Neural cell (in vitro differentiated cells): ENCODE results near the gene EMC8. TPM values are rescaled to one million over a fixed set of nuclear protein-coding genes. Genes with fewer than 3 reads are reported as not detected.

Experiments used
- H2AFZ ChIP-seq: fragments of 200-600, 300-800 bp; sonication (generic), shearing (Covaris generic); 2 replicates; pipeline ENCODE4 v1.6.0; 2014; ENCODE audit warnings: low read depth, mild to moderate bottlenecking, antibody characterized with exemption, low read length, moderate library complexity
- H3F3A ChIP-seq: fragments of 200-600 bp; shearing (Covaris generic); 2 replicates; pipeline ENCODE4 v1.6.1; 2016; ENCODE audit warnings: mild to moderate bottlenecking, moderate library complexity, mixed read lengths, antibody characterized with exemption, low read length; ENCODE audit not compliant: insufficient read depth, poor library complexity, severe bottlenecking
- H3K27ac ChIP-seq: fragments of 200-600, 300-800 bp; sonication (generic), shearing (Covaris generic); 2 replicates; pipeline ENCODE4 v1.5.1; 2014; ENCODE audit warnings: mild to moderate bottlenecking, low read length, moderate library complexity
- H3K27me3 ChIP-seq: fragments of 300-800, 200-600 bp; sonication (generic), shearing (Covaris generic); 2 replicates; pipeline ENCODE4 v1.6.0; 2014; ENCODE audit warnings: mild to moderate bottlenecking, low read depth, low read length, moderate library complexity; ENCODE audit not compliant: insufficient read depth
- H3K36me3 ChIP-seq: fragments of 300-800, 200-600 bp; sonication (generic), shearing (Covaris generic); 2 replicates; pipeline ENCODE4 v1.5.1; 2014; ENCODE audit warnings: mild to moderate bottlenecking, antibody characterized with exemption, low read length, moderate library complexity; ENCODE audit not compliant: insufficient read depth
- H3K4me2 ChIP-seq: fragments of 300-800, 200-600 bp; sonication (generic), shearing (Covaris generic); 2 replicates; pipeline ENCODE4 v1.6.0; 2014; ENCODE audit warnings: mild to moderate bottlenecking, low read length
- H3K4me3 ChIP-seq: fragments of 300-800, 200-600 bp; sonication (generic), shearing (Covaris generic); 2 replicates; pipeline ENCODE4 v1.5.1; 2014; ENCODE audit warnings: mild to moderate bottlenecking, low read length, moderate library complexity
- H3K79me2 ChIP-seq: fragments of 200-600 bp; shearing (Covaris generic); replicated peaks from 2 replicates; pipeline ENCODE4 v1.6.0; 2014; ENCODE audit warnings: mild to moderate bottlenecking, low read length, moderate library complexity; ENCODE audit not compliant: insufficient read depth
- H3K9ac ChIP-seq: fragments of 300-800, 200-600 bp; sonication (generic), shearing (Covaris generic); 2 replicates; pipeline ENCODE4 v1.6.1; 2016; ENCODE audit warnings: mild to moderate bottlenecking, low read length, mixed read lengths
- H3K9me2 ChIP-seq: fragments of 200-600 bp; shearing (Covaris generic); 2 replicates; pipeline ENCODE4 v1.6.1; 2016; ENCODE audit warnings: mild to moderate bottlenecking, low read length, mixed read lengths; ENCODE audit not compliant: insufficient read depth
- H3K9me3 ChIP-seq: fragments of 200-600, 300-800 bp; sonication (generic), shearing (Covaris generic); 2 replicates; pipeline ENCODE4 v1.6.1; 2016; ENCODE audit warnings: mild to moderate bottlenecking, mixed run types, low read length, moderate library complexity, mixed read lengths
- H4K20me1 ChIP-seq: fragments of 200-600 bp; shearing (Covaris generic); 2 replicates; pipeline ENCODE4 v1.6.1; 2016; ENCODE audit warnings: mild to moderate bottlenecking, mixed run types; ENCODE audit not compliant: insufficient read depth
- CTCF ChIP-seq: fragments of 450-650 bp; IDR thresholded peaks from 2 replicates; pipeline ENCODE4 v1.5.1; 2014; ENCODE audit warnings: antibody characterized with exemption, mild to moderate bottlenecking, moderate library complexity; ENCODE audit not compliant: poor library complexity, severe bottlenecking
- EP300 ChIP-seq: fragments of 450-650 bp; conservative IDR thresholded peaks from 2 replicates; pipeline ENCODE4 v1.6.1; 2014; ENCODE audit warnings: antibody characterized with exemption, mild to moderate bottlenecking, moderate library complexity; ENCODE audit not compliant: poor library complexity, severe bottlenecking
- EZH2 ChIP-seq: fragments of 200-600, 300-800 bp; shearing (Covaris generic), sonication (generic); IDR thresholded peaks from 2 replicates; pipeline ENCODE4 v1.6.1; 2014; ENCODE audit warnings: antibody characterized with exemption, low read length, borderline replicate concordance, mild to moderate bottlenecking; ENCODE audit not compliant: insufficient read depth, poor library complexity, severe bottlenecking
- MXI1 ChIP-seq: fragments of 450-650 bp; conservative IDR thresholded peaks from 2 replicates; pipeline ENCODE4 v1.6.1; 2014; ENCODE audit warnings: antibody characterized with exemption, mild to moderate bottlenecking; ENCODE audit not compliant: poor library complexity, severe bottlenecking
- POLR2AphosphoS5 ChIP-seq: IDR thresholded peaks from 2 replicates; pipeline ENCODE4 v1.6.1; 2012
- RAD21 ChIP-seq: fragments of 450-650 bp; conservative IDR thresholded peaks from 2 replicates; pipeline ENCODE4 v1.6.1; 2014; ENCODE audit warnings: antibody characterized with exemption, mild to moderate bottlenecking, moderate library complexity
- REST ChIP-seq: IDR thresholded peaks from 2 replicates; pipeline ENCODE4 v1.6.1; 2012; ENCODE audit warnings: borderline replicate concordance
- SMC3 ChIP-seq: fragments of 450-650 bp; conservative IDR thresholded peaks from 2 replicates; pipeline ENCODE4 v1.6.1; 2014; ENCODE audit warnings: antibody characterized with exemption, mild to moderate bottlenecking, moderate library complexity; ENCODE audit not compliant: poor library complexity
- TAF1 ChIP-seq: IDR thresholded peaks from 2 replicates; pipeline ENCODE4 v1.6.1; 2012; ENCODE audit warnings: low read depth
- polyA plus RNA-seq: library from polyadenylated mRNA; depleted of rRNA; stranded (reverse); fragments of >200 nt; gene quantifications from 2 replicates; pipeline ENCODE4 v1.2.3, GENCODE V29; 2014

Gene EMC8
- polyA plus RNA-seq, 1 donor from 2014 or later = 38.9 TPM

- no peaks in the 10 kb centered on the region for H4K20me1 ChIP-seq
- no peaks in the 10 kb centered on the region for H3K79me2 ChIP-seq
- no peak for TF ChIP-seq EZH2
- TF ChIP-seq TAF1 = no peak
- TF ChIP-seq EP300 = no peak
- TF ChIP-seq SMC3 = no peak
- no peak for TF ChIP-seq RAD21
- no peak for TF ChIP-seq CTCF
- no peak for TF ChIP-seq REST
- TF ChIP-seq POLR2AphosphoS5 = no peak
- no peak for TF ChIP-seq MXI1
- no peak overlapping the region for H3K4me2 ChIP-seq
- no peak overlapping the region for H3K27ac ChIP-seq
- H3K27me3 ChIP-seq = no peaks in the 10 kb centered on the region
- H3K9me2 ChIP-seq = no peaks in the 10 kb centered on the region
- H2AFZ ChIP-seq = no peak overlapping the region
- H3F3A ChIP-seq = no peaks in the 10 kb centered on the region
- H3K36me3 ChIP-seq = no peaks in the 10 kb centered on the region
- H3K9ac ChIP-seq = no peak overlapping the region
- no peak overlapping the region for H3K4me3 ChIP-seq
- H3K9me3 ChIP-seq = no peaks in the 10 kb centered on the region
Observed at GRCh38 chr16:85845266-85845665, 45.9 kb upstream of the EMC8 start.

GRCh38 chr16:85844786-85845185 lies 45.4 kb upstream of the EMC8 start:
- H4K20me1 ChIP-seq = no peaks in the 10 kb centered on the region
- no peak overlapping the region for H2AFZ ChIP-seq
- H3K27me3 ChIP-seq = no peaks in the 10 kb centered on the region
- no peaks in the 10 kb centered on the region for H3K36me3 ChIP-seq
- no peaks in the 10 kb centered on the region for H3F3A ChIP-seq
- H3K79me2 ChIP-seq = no peaks in the 10 kb centered on the region
- H3K4me3 ChIP-seq = no peak overlapping the region
- no peak for TF ChIP-seq CTCF
- no peak for TF ChIP-seq REST
- no peak for TF ChIP-seq EZH2
- TF ChIP-seq EP300 = no peak
- no peak for TF ChIP-seq TAF1
- H3K27ac ChIP-seq = no peak overlapping the region
- no peaks in the 10 kb centered on the region for H3K9me3 ChIP-seq
- no peak overlapping the region for H3K4me2 ChIP-seq
- no peak overlapping the region for H3K9ac ChIP-seq
- H3K9me2 ChIP-seq = no peaks in the 10 kb centered on the region
